Ascending aorta (tissue), 2 donors: ENCODE measurements around the gene CDH23. TPM values are rescaled to one million over a fixed set of nuclear protein-coding genes. Genes with fewer than 3 reads are reported as not detected.

Source experiments
- DNase-seq, 2 donors: peaks; one replicate each; pipeline ENCODE4 v3.0.0-alpha.2; 2019; ENCODE audit warnings: low spot score in 2 of 2
- H3K27ac ChIP-seq, 2 donors: fragments of 200-600 bp; sonication (generic); one replicate each; pipeline ENCODE4 v1.5.1; 2016 to 2017; ENCODE audit warnings: mild to moderate bottlenecking in 1 of 2
- H3K27me3 ChIP-seq: fragments of 200-600 bp; sonication (generic); one replicate; pipeline ENCODE4 v1.5.1; 2017
- H3K36me3 ChIP-seq, 2 donors: fragments of 200-600 bp; sonication (generic); one replicate each; pipeline ENCODE4 v1.5.1; 2016
- H3K4me1 ChIP-seq, 2 donors: fragments of 200-600 bp; sonication (generic); one replicate each; pipeline ENCODE4 v1.5.1; 2016 to 2017; ENCODE audit warnings: mild to moderate bottlenecking in 1 of 2
- H3K4me3 ChIP-seq, 2 donors: fragments of 200-600 bp; sonication (generic); one replicate each; pipeline ENCODE4 v1.5.1; 2016 to 2017; ENCODE audit warnings: mild to moderate bottlenecking in 1 of 2
- H3K9me3 ChIP-seq, 2 donors: fragments of 200-600 bp; sonication (generic); one replicate each; pipeline ENCODE4 v1.5.1; 2016
- intact Hi-C: fragments of 100-400 bp; cut with DNase I; formaldehyde crosslinking; loops from one replicate; pipeline ENCODE4 v1.15.1; 2023
- total RNA-seq: library from RNA; depleted of rRNA; stranded (reverse); fragments of >200 nt; gene quantifications from one replicate; pipeline ENCODE4 v1.1.0, GENCODE V29; 2016
- TF ChIP-seq, protein P1 (sequence below), 3 experiments: fragments of 200-600 bp in 2 of 3; fragments of 450-650 bp in 1 of 3; sonication (generic) in 2 of 3; IDR thresholded peaks; one replicate each; pipeline ENCODE4 v1.5.1; 2016 to 2019; ENCODE audit warnings: antibody characterized with exemption in 3 of 3, mild to moderate bottlenecking in 1 of 3, moderate library complexity in 1 of 3

CDH23 gene
- total RNA-seq, 1 donor from 2014 or later = 40.9 TPM

DNA sequence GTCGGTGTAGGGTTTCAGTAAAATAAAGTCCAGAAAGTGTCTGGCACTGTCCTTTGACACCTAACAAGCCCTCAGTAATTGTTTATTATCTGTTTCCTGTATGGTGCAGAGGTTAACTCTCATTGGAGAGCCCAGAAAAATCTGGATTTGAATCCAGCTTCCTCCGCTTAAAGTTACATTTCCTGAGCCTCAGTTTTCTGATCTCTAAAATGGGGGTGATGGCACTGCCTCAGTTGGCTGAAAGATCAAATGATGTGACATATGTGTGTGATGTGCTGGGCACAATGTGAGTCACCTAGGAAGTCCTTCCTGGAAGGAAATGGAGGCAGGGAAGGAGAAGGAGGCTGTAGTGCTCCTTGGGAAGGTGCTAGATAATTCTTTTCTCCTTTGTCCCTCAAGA lies 14.7 kb upstream of the CDH23 start:
- Histone ChIP-seq H3K4me1 (peaks cover 0 to 3% of the 10 kb centered on the region in 2 donors), H3K27me3 (no peaks in the 10 kb centered on the region), H3K4me3 (no peak overlapping the region), H3K36me3 (no peaks in the 10 kb centered on the region), H3K27ac (no peak overlapping the region), H3K9me3 (no peaks in the 10 kb centered on the region)
- no peak for DNase-seq
- intact Hi-C loops = loop anchor here (5.0 kb wide), 1 partner anchor 430 kb away; no protein-coding TSS in a partner anchor
- TF ChIP-seq, protein P1, sequence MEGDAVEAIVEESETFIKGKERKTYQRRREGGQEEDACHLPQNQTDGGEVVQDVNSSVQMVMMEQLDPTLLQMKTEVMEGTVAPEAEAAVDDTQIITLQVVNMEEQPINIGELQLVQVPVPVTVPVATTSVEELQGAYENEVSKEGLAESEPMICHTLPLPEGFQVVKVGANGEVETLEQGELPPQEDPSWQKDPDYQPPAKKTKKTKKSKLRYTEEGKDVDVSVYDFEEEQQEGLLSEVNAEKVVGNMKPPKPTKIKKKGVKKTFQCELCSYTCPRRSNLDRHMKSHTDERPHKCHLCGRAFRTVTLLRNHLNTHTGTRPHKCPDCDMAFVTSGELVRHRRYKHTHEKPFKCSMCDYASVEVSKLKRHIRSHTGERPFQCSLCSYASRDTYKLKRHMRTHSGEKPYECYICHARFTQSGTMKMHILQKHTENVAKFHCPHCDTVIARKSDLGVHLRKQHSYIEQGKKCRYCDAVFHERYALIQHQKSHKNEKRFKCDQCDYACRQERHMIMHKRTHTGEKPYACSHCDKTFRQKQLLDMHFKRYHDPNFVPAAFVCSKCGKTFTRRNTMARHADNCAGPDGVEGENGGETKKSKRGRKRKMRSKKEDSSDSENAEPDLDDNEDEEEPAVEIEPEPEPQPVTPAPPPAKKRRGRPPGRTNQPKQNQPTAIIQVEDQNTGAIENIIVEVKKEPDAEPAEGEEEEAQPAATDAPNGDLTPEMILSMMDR (IDR thresholded peaks at IDR 0.05) = no peak

DNA sequence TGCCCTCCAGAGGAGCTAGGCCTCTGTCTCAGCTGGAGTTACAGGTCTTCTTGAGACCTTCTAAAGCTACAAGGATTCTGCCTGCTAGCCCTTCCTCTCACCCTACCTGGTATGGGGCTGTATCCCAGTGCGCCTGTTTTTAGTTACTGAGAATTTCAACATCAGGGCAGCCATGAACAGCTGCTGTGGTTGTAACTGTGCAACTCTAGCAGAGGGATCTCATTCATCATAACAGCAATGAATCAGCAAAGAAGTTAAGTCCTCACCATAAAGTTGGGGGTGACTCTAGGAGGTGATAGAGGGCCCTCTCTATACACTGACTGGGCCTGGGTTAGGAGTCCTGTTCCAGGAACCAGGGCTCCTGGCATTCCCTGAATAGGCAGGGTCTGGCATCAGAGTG lies 14.0 kb upstream of the CDH23 start:
- no peak for DNase-seq
- intact Hi-C loops = loop anchor here (5.0 kb wide), 1 partner anchor 430 kb away; no protein-coding TSS in a partner anchor
- Histone ChIP-seq H3K27ac (no peak overlapping the region), H3K4me1 (peaks cover 0 to 2% of the 10 kb centered on the region in 2 donors), H3K27me3 (no peaks in the 10 kb centered on the region), H3K36me3 (no peaks in the 10 kb centered on the region), H3K4me3 (no peak overlapping the region), H3K9me3 (no peaks in the 10 kb centered on the region)
- TF ChIP-seq, protein P1 (IDR thresholded peaks at IDR 0.05) = no peak

DNA sequence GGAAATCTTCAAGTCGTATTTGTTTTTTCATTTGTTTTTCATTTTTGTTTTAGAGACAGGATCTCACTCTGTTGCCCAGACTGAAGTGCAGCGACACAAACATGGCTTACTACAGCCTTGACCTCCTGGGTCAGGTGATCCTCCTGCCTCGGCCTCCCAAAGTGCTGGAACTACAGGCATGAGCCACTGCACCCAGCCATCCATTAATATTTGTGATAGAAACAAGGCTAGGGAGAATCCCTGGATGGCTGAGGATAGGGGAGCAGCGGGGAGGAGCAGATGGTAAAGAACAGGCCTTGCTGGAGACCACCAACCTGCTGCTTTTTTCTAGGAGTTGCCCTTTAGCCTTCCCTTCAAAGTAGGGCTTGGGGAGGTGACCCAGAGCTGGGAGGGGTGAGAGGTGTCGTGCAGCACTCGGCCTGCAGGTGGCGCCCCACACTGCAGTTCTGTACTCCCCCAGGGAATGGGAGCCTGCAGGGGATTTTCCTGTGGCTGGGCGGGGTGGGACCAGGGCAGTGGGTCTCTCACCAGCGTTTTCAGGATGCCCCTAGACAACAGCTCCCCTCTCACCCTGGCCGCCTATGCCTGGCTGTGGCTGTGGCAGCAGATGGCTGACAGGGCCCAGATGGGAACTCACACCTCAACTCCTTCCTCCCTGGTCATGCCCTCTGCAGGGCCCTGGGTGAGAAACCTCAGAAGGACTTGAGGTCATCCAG lies 12.6 kb upstream of the CDH23 start:
- Histone ChIP-seq H3K36me3 (no peaks in the 10 kb centered on the region), H3K4me1 (no peaks in the 10 kb centered on the region), H3K4me3 (no peak overlapping the region), H3K9me3 (no peaks in the 10 kb centered on the region), H3K27ac (no peak overlapping the region), H3K27me3 (no peaks in the 10 kb centered on the region)
- intact Hi-C loops = loop anchor here (1.0 to 5.0 kb wide), 3 partner anchors 186 to 428 kb away; no protein-coding TSS in a partner anchor
- peak in 1 of 2 donors; percentile 79 for DNase-seq
- TF ChIP-seq, protein P1 (IDR thresholded peaks at IDR 0.05) = peak; percentile 84 to 91 (median 90)

DNA sequence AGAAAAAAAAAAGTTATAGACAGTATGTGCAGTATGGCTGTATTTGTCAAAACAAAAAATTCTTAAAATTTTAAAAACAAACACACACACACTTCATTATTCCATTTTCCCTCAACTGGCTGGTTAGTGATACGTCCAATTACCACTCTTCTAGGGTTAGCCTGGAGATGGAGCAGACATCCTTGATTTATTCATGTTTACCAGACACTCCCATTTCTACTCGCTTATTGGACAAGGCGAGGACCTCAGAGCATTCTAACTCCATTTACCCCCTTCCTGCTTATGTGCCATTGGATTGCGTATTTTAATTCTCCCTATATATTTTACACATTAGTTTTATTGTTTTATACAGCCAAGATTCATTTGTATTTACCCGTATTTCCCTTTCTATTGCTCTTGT lies 8.5 kb upstream of the CDH23 start:
- Histone ChIP-seq H3K27ac (no peak overlapping the region), H3K9me3 (no peaks in the 10 kb centered on the region), H3K36me3 (no peaks in the 10 kb centered on the region), H3K4me1 (no peaks in the 10 kb centered on the region), H3K4me3 (no peak overlapping the region), H3K27me3 (no peaks in the 10 kb centered on the region)
- TF ChIP-seq, protein P1 (IDR thresholded peaks at IDR 0.05) = no peak
- DNase-seq = no peak
- intact Hi-C loops = no loop called here

DNA sequence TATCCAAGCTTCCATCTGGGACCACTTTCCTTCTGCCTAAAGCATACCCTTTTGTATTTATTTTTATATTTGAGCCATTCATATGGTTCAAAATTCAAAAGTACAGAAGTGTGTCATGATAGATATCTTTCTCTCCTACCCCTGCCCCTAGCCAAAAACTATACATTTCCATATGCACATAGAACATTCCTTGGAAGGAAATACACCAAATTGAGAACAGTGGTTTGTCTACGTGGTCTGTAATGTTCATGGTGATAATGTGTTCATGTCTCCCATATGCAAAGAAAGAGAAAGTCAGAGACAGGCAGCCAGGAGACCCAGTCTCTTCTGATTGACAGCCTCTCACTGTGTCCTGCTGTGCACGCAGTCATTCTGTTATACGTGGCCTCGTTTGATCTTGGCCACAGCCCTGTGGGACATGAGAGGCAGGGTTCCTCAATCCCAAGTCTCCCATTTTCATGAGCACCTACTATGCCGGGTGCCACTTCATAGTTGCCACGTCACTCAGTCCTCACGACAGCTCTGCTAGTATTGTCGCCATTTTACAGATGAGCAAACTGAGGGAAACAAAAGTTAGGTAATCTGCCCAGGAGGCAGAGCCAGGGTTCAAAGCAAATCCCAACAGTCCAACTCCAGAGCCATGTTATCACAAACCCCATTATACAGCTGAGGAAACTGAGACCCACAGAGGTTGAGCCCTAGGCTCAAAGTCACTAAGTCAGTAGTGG lies 8.0 kb upstream of the CDH23 start:
- TF ChIP-seq, protein P1 (IDR thresholded peaks at IDR 0.05) = no peak
- Histone ChIP-seq H3K36me3 (no peaks in the 10 kb centered on the region), H3K27me3 (no peaks in the 10 kb centered on the region), H3K4me3 (no peak overlapping the region), H3K27ac (no peak overlapping the region), H3K4me1 (no peaks in the 10 kb centered on the region), H3K9me3 (no peaks in the 10 kb centered on the region)
- intact Hi-C loops = no loop called here
- DNase-seq = no peak
